ENCODE measurements around the gene NAA15.

The NAA15 gene

GRCh38 chr4:139337612-139338011 lies 36.3 kb downstream of the NAA15 start:
- H3K27ac ChIP-seq (ENCODE audit: extremely low read depth, low read depth, low read length): no peak overlapping the region
- TF ChIP-seq PRDM6 (tag by site-specific recombination; IDR thresholded peaks at IDR 0.05): 0 out of 2 replicates have a peak, but pooled peaks have one; percentile 22
- no peak for TF ChIP-seq ZFP41 (tag by site-specific recombination; IDR thresholded peaks at IDR 0.05; ENCODE audit: borderline replicate concordance)
- TF ChIP-seq TSHZ1 (tag by site-specific recombination; IDR thresholded peaks at IDR 0.05; ENCODE audit: borderline replicate concordance): no peak
- TF ChIP-seq KLF16 (tag by site-specific recombination; IDR thresholded peaks at IDR 0.05): no peak
- CTCF ChIA-PET: interaction anchor here (0.5 kb wide), 1 partner anchor 307 kb away, joined by 3 read pairs; no protein-coding TSS in a partner anchor
- no peaks in the 10 kb centered on the region for H3K4me1 ChIP-seq (ENCODE audit: control insufficient read depth, insufficient read depth, low read length)
- no peak overlapping the region for H3K4me3 ChIP-seq (ENCODE audit: low read depth, low read length)
- no peaks in the 10 kb centered on the region for H3K9me3 ChIP-seq (ENCODE audit: control insufficient read depth, insufficient read depth, low read depth, low read length)
- POLR2A ChIA-PET: no interaction called here
- peaks cover 7 to 30% of the 10 kb centered on the region in 2 experiments; a peak in 2 of 3 replicates for H3K36me3 ChIP-seq (ENCODE audit: control insufficient read depth in 2 of 2, insufficient read depth in 1 of 2, low read length in 2 of 2)

GRCh38 chr4:139361301-139361700 lies 60.0 kb downstream of the NAA15 start:
- peaks cover 21 to 83% of the 10 kb centered on the region in 2 experiments for H3K36me3 ChIP-seq (ENCODE audit: control insufficient read depth in 2 of 2, insufficient read depth in 1 of 2, low read length in 2 of 2)
- H3K4me3 ChIP-seq (ENCODE audit: low read depth, low read length): no peak overlapping the region
- TF ChIP-seq ZNF529 (tag by site-specific recombination; IDR thresholded peaks at IDR 0.05; ENCODE audit: insufficient replicate concordance): no peak
- TF ChIP-seq GLIS1 (tag by site-specific recombination; IDR thresholded peaks at IDR 0.05): no peak
- no peak for TF ChIP-seq ATF2 (tag by site-specific recombination; IDR thresholded peaks at IDR 0.05; ENCODE audit: low read depth)
- no peak for TF ChIP-seq ZNF211 (tag by site-specific recombination; IDR thresholded peaks at IDR 0.05; ENCODE audit: low read depth)
- no peak for TF ChIP-seq ZNF558 (tag by site-specific recombination; IDR thresholded peaks at IDR 0.05)
- no peak for TF ChIP-seq ZNF670 (tag by site-specific recombination; IDR thresholded peaks at IDR 0.05; ENCODE audit: low read depth)
- TF ChIP-seq ZNF133 (tag by site-specific recombination; IDR thresholded peaks at IDR 0.05): no peak
- TF ChIP-seq ZSCAN23 (tag by site-specific recombination; IDR thresholded peaks at IDR 0.05): no peak
- no peak for TF ChIP-seq KLF7 (tag by site-specific recombination; IDR thresholded peaks at IDR 0.05; ENCODE audit: borderline replicate concordance)
- TF ChIP-seq ZNF785 (tag by site-specific recombination; IDR thresholded peaks at IDR 0.05): no peak
- no peak for TF ChIP-seq ZNF184 (tag by site-specific recombination; IDR thresholded peaks at IDR 0.05)
- TF ChIP-seq ZBTB26 (tag by site-specific recombination; optimal IDR thresholded peaks at IDR 0.05): no peak
- no peak for TF ChIP-seq ZNF433 (tag by site-specific recombination; IDR thresholded peaks at IDR 0.05; ENCODE audit: low read depth)
- no peaks in the 10 kb centered on the region for H3K9me3 ChIP-seq (ENCODE audit: control insufficient read depth, insufficient read depth, low read depth, low read length)
- no peak overlapping the region for H3K27ac ChIP-seq (ENCODE audit: extremely low read depth, low read depth, low read length)
- H3K4me1 ChIP-seq (ENCODE audit: control insufficient read depth, insufficient read depth, low read length): no peaks in the 10 kb centered on the region
- ChIA-PET POLR2A (no interaction called here), CTCF (interaction anchor here (0.7 kb wide), 1 partner anchor 126 kb away, joined by 4 read pairs; no protein-coding TSS in a partner anchor)
